ENCODE measurements around the gene DCC.

Gene DCC

GRCh38 chr18:53536908-53537307 lies 1196.9 kb downstream of the DCC start:
- DNase-seq, result no peak

DNA sequence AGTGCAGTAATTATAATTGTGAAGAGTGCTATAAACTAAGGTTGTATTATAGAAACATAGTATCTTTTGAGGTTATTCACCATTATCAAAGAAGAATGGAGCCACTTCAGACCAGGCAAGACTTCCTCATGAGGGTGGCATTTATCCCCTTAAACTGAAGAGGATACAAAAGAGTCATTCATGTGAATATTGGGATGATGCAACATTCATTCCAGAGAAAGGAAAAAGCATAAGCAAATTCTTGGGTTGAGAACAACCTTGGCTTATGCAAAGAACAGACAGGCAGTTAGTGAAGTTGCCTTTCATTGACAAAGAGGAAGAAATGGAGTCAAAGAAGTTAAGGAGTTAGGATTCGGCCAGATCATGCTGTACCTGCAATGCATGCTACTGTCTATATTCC lies 1201.9 kb downstream of the DCC start:
- DNase-seq, result no peak

GRCh38 chr18:53543711-53544110 lies 1203.7 kb downstream of the DCC start:
- no peak for DNase-seq

- no peak for DNase-seq
Observed at GRCh38 chr18:53544917-53545316, 1204.9 kb downstream of the DCC start.

- DNase-seq, result no peak
Observed at GRCh38 chr18:53551868-53552426, 1212.0 kb downstream of the DCC start.

GRCh38 chr18:53553030-53553429 lies 1213.0 kb downstream of the DCC start:
- DNase-seq, result no peak

DNA sequence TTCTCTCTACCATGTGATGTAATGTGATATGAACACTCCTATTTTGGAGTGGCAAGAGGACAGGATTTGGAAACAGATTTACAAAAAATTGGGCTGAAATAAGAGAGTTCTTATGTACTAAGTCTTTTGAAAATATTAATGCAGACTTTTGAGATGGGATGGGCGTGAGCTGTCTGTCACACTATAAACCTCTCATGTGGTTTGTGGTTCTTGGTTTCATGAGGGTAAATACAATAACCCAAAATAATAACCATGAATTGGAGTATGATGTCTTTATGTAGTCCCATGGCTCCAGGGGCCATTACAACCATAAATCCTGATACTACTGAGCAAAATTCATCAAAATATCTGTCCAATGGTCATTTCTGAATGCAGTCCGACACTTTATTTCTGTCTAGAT lies 1216.5 kb downstream of the DCC start:
- no peak for DNase-seq

- no peak for DNase-seq
Observed at GRCh38 chr18:53560546-53560945, 1220.5 kb downstream of the DCC start.

DNA sequence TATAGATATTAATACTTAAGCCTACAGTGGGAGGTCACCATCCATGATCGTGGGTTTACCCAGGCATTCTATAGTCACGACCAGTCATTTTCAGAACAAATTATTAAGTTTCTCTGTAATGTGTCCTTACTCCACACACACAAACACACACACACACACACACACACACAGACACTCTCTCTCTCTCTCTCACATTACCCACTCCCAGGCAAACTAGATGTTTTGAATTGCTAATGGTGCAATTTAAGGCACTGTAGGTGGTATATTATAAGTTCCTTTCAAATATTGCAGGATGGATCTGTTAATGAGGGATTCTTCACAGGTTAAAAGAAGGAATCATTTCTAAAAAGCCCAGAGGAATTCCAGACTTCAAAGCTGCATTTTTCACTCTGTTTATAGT lies 1226.6 kb downstream of the DCC start:
- DNase-seq, result no peak

- no peak for DNase-seq
Observed at GRCh38 chr18:53567929-53568574, 1228.1 kb downstream of the DCC start.

All from stimulated activated CD4-positive, alpha-beta T cell treated with anti-CD3 and anti-CD28 coated beads, Interleukin-15, amount 100 ng/mL, for 24 hours (primary cell).